Measurements from ENCODE around the gene PPP3R1. TPM values are rescaled to one million over a fixed set of nuclear protein-coding genes. Genes with fewer than 3 reads are reported as not detected.
"Not testable (repeated sequence)": the region's sequence is repeated elsewhere in the genome, so short reads cannot be mapped to it uniquely, and the experiment has no call there.

PPP3R1 gene
- total RNA-seq, 2 experiments from 2014 or later: 72.7 to 73.7 TPM

GRCh38 chr2:68178432-68178831, 73.9 kb downstream of the PPP3R1 start:
- no peaks in the 10 kb centered on the region for H3K27me3 Mint-ChIP-seq
- H3K36me3 Mint-ChIP-seq (ENCODE audit: low read depth): peaks cover 34% of the 10 kb centered on the region
- no peak for TF ChIP-seq CTCF (IDR thresholded peaks at IDR 0.05)
- no peaks in the 10 kb centered on the region for H3K9me3 Mint-ChIP-seq
- peaks cover 19% of the 10 kb centered on the region for H3K4me1 Mint-ChIP-seq (ENCODE audit: low read depth)
- DNase-seq (no peak), ATAC-seq (no peak)
- H3K4me3 Mint-ChIP-seq: no peak overlapping the region
- POLR2A ChIA-PET: interaction anchor here (1.3 to 3.4 kb wide), 3 partner anchors 11 to 21 kb away, joined by 4 to 12 read pairs (median 4); partner anchors contain the start of gene PNO1
- peak overlapping the region; percentile 21 for H3K27ac Mint-ChIP-seq
- CTCF ChIA-PET: interaction anchor here (0.8 to 3.9 kb wide), 4 partner anchors 7 to 56 kb away, joined by 3 to 29 read pairs (median 4); no protein-coding TSS in a partner anchor
- intact Hi-C loops (cut with micrococcal nuclease): no loop called here

- Mint-ChIP-seq H3K9me3 (no peaks in the 10 kb centered on the region), H3K4me3 (no peak overlapping the region), H3K27ac (peak overlapping the region; percentile 69), H3K4me1 (ENCODE audit: low read depth) (peaks cover 22% of the 10 kb centered on the region), H3K27me3 (no peaks in the 10 kb centered on the region), H3K36me3 (ENCODE audit: low read depth) (peaks cover 38% of the 10 kb centered on the region)
- intact Hi-C loops (cut with micrococcal nuclease): no loop called here
- ChIA-PET CTCF (interaction anchor here (1.1 to 3.9 kb wide), 2 partner anchors 8 to 56 kb away, joined by 5 to 29 read pairs; no protein-coding TSS in a partner anchor), POLR2A (interaction anchor here (1.5 kb wide), 1 partner anchor 12 kb away, joined by 4 read pairs; no protein-coding TSS in a partner anchor)
- ATAC-seq (no peak), DNase-seq (no peak)
- no peak for TF ChIP-seq CTCF (IDR thresholded peaks at IDR 0.05)
Observed at GRCh38 chr2:68177541-68177940, 74.8 kb downstream of the PPP3R1 start.

GRCh38 chr2:68176657-68177056, 75.7 kb downstream of the PPP3R1 start:
- DNase-seq (no peak), ATAC-seq (no peak)
- Mint-ChIP-seq H3K9me3 (no peaks in the 10 kb centered on the region), H3K4me3 (no peak overlapping the region), H3K27ac (no peak overlapping the region), H3K4me1 (ENCODE audit: low read depth) (peaks cover 20% of the 10 kb centered on the region), H3K27me3 (no peaks in the 10 kb centered on the region), H3K36me3 (ENCODE audit: low read depth) (peaks cover 33% of the 10 kb centered on the region)
- TF ChIP-seq CTCF (IDR thresholded peaks at IDR 0.05): no peak
- POLR2A ChIA-PET: interaction anchor here (0.7 kb wide), 1 partner anchor 19 kb away, joined by 3 read pairs; the partner anchor contains the start of gene PNO1
- CTCF ChIA-PET: interaction anchor here (1.2 to 3.9 kb wide), 2 partner anchors 9 to 12 kb away, joined by 3 to 29 read pairs; no protein-coding TSS in a partner anchor
- intact Hi-C loops (cut with micrococcal nuclease): no loop called here

GRCh38 chr2:68175210-68175609, 77.1 kb downstream of the PPP3R1 start:
- intact Hi-C loops (cut with micrococcal nuclease): not testable (repeated sequence)
- CTCF ChIA-PET: interaction anchor here (1.2 to 3.9 kb wide), 2 partner anchors 10 to 53 kb away, joined by 6 to 29 read pairs; no protein-coding TSS in a partner anchor

GRCh38 chr2:68172990-68173700, 79.2 kb downstream of the PPP3R1 start:
- H3K36me3 Mint-ChIP-seq (ENCODE audit: low read depth): peaks cover 21% of the 10 kb centered on the region
- CTCF ChIA-PET: interaction anchor here (0.8 to 2.9 kb wide), 3 partner anchors 11 to 51 kb away, joined by 3 to 14 read pairs (median 4); no protein-coding TSS in a partner anchor
- intact Hi-C loops (cut with micrococcal nuclease): no loop called here
- no peak for TF ChIP-seq CTCF (IDR thresholded peaks at IDR 0.05)
- peak overlapping the region; percentile 3 for H3K27ac Mint-ChIP-seq
- H3K4me3 Mint-ChIP-seq: no peak overlapping the region
- no peaks in the 10 kb centered on the region for H3K9me3 Mint-ChIP-seq
- DNase-seq: no peak
- no peak for ATAC-seq
- no peaks in the 10 kb centered on the region for H3K27me3 Mint-ChIP-seq
- H3K4me1 Mint-ChIP-seq (ENCODE audit: low read depth): peaks cover 8% of the 10 kb centered on the region
- POLR2A ChIA-PET: interaction anchor here (4.1 kb wide), 1 partner anchor 16 kb away, joined by 10 read pairs; the partner anchor contains the start of gene PNO1

More at GRCh38 chr2:68175210-68175609, 77.1 kb downstream of the PPP3R1 start:
- not testable (repeated sequence) for H3K27me3 Mint-ChIP-seq, H3K4me3 Mint-ChIP-seq, H3K27ac Mint-ChIP-seq, H3K9me3 Mint-ChIP-seq, DNase-seq, ATAC-seq
- peaks cover 15% of the 10 kb centered on the region for H3K4me1 Mint-ChIP-seq (ENCODE audit: low read depth)
- peaks cover 29% of the 10 kb centered on the region for H3K36me3 Mint-ChIP-seq (ENCODE audit: low read depth)
- POLR2A ChIA-PET: interaction anchor here (0.6 kb wide), 1 partner anchor 72 kb away, joined by 3 read pairs; no protein-coding TSS in a partner anchor
